OCI-LY7 (cell line): ENCODE results near the gene SNRNP48. TPM values are rescaled to one million over a fixed set of nuclear protein-coding genes. Genes with fewer than 3 reads are reported as not detected.

Source experiments
- BruUV-seq: library from RNA; stranded (reverse); fragments of 400-500 nt; replicated peaks from 2 replicates; lab custom pipeline; 2021; lab: Mats Ljungman, UMichigan
- CTCF ChIA-PET: fragments of 300-600 bp; sonication (Branson Sonifier 250); formaldehyde crosslinking; loops from one replicate; lab custom pipeline; 2022; ENCODE audit warnings: antibody characterized with exemption; ENCODE audit not compliant: unreplicated experiment; lab: Charles Lee
- POLR2A ChIA-PET: fragments of 300-600 bp; sonication (Branson Sonifier 250); formaldehyde crosslinking; loops from one replicate; lab custom pipeline; 2022; ENCODE audit warnings: antibody characterized with exemption; lab: Charles Lee
- DNase-seq: peaks from one replicate; pipeline ENCODE4 v3.0.0-alpha.2; 2015; ENCODE audit warnings: low spot score
- H2AFZ ChIP-seq: fragments of 200-600 bp; sonication (generic), shearing (Covaris generic); 2 replicates; pipeline ENCODE4 v1.6.1; 2014; ENCODE audit warnings: mild to moderate bottlenecking, antibody characterized with exemption, low read length, moderate library complexity
- H3K27ac ChIP-seq: fragments of 200-600 bp; sonication (generic); 2 replicates; pipeline ENCODE4 v1.5.1; 2014; ENCODE audit warnings: mixed run types, low read depth, mild to moderate bottlenecking, moderate library complexity, low read length, inconsistent platforms; ENCODE audit not compliant: poor library complexity, severe bottlenecking
- H3K36me3 ChIP-seq: fragments of 200-600 bp; sonication (generic); 2 replicates; pipeline ENCODE4 v1.6.1; 2014; ENCODE audit warnings: mild to moderate bottlenecking, antibody characterized with exemption, low read length, moderate library complexity, mixed read lengths; ENCODE audit not compliant: insufficient read depth
- H3K4me1 ChIP-seq: fragments of 200-600 bp; sonication (generic); 2 replicates; pipeline ENCODE4 v1.5.1; 2014; ENCODE audit warnings: mild to moderate bottlenecking, low read length; ENCODE audit not compliant: insufficient read depth, poor library complexity, severe bottlenecking
- H3K4me2 ChIP-seq: fragments of 200-600 bp; sonication (generic); 2 replicates; pipeline ENCODE4 v1.6.1; 2014; ENCODE audit warnings: mild to moderate bottlenecking, low read length
- H3K4me3 ChIP-seq: fragments of 200-600 bp; sonication (generic); 2 replicates; pipeline ENCODE4 v1.5.1; 2014; ENCODE audit warnings: mild to moderate bottlenecking, low read depth, low read length; ENCODE audit not compliant: poor library complexity, severe bottlenecking
- H3K79me2 ChIP-seq: fragments of 200-600 bp; sonication (generic); 2 replicates; pipeline ENCODE4 v1.6.1; 2016; ENCODE audit warnings: low read depth, mild to moderate bottlenecking, low read length, moderate library complexity, mixed read lengths; ENCODE audit not compliant: insufficient read depth
- H3K9me2 ChIP-seq: fragments of 200-600 bp; sonication (generic); 2 replicates; pipeline ENCODE4 v1.6.1; 2016; ENCODE audit warnings: mild to moderate bottlenecking, low read length, mixed read lengths; ENCODE audit not compliant: insufficient read depth
- H3K9me3 ChIP-seq: fragments of 200-600 bp; sonication (generic); 2 replicates; pipeline ENCODE4 v1.6.1; 2014; ENCODE audit warnings: mild to moderate bottlenecking, mixed run types, low read length, mixed read lengths
- H4K20me1 ChIP-seq: fragments of 200-600 bp; sonication (generic); 2 replicates; pipeline ENCODE4 v1.6.1; 2014; ENCODE audit warnings: mild to moderate bottlenecking, antibody characterized with exemption, low read length, moderate library complexity, mixed read lengths; ENCODE audit not compliant: insufficient read depth
- EZH2phosphoT487 ChIP-seq: fragments of 200-600 bp; sonication (generic); IDR thresholded peaks from 2 replicates; pipeline ENCODE4 v1.6.1; 2018; ENCODE audit warnings: low read depth, borderline replicate concordance, mild to moderate bottlenecking, mixed run types, antibody characterized with exemption, low read length, moderate library complexity, mixed read lengths
- intact Hi-C: fragments of 100-400 bp; cut with micrococcal nuclease; formaldehyde crosslinking; loops from one replicate; pipeline ENCODE4 v1.10.0; 2022; ENCODE audit not compliant: unreplicated experiment
- total RNA-seq, 2 experiments: library from RNA; depleted of rRNA in 1 of 2; stranded (reverse); fragments of >200 nt in 1 of 2; shearing (Covaris generic) in 1 of 2; gene quantifications; 2 replicates each; pipeline ENCODE4 v1.2.3, GENCODE V29; 2014 to 2022
- TF ChIP-seq, protein P1 (sequence below): fragments of 200-600 bp; sonication (generic); conservative IDR thresholded peaks from 2 replicates; pipeline ENCODE4 v1.5.1; 2014; ENCODE audit warnings: mild to moderate bottlenecking, antibody characterized with exemption, low read length, moderate library complexity, mixed read lengths

The SNRNP48 gene
- total RNA-seq, 2 experiments from 2014 or later: 24.1 to 30.2 TPM

DNA sequence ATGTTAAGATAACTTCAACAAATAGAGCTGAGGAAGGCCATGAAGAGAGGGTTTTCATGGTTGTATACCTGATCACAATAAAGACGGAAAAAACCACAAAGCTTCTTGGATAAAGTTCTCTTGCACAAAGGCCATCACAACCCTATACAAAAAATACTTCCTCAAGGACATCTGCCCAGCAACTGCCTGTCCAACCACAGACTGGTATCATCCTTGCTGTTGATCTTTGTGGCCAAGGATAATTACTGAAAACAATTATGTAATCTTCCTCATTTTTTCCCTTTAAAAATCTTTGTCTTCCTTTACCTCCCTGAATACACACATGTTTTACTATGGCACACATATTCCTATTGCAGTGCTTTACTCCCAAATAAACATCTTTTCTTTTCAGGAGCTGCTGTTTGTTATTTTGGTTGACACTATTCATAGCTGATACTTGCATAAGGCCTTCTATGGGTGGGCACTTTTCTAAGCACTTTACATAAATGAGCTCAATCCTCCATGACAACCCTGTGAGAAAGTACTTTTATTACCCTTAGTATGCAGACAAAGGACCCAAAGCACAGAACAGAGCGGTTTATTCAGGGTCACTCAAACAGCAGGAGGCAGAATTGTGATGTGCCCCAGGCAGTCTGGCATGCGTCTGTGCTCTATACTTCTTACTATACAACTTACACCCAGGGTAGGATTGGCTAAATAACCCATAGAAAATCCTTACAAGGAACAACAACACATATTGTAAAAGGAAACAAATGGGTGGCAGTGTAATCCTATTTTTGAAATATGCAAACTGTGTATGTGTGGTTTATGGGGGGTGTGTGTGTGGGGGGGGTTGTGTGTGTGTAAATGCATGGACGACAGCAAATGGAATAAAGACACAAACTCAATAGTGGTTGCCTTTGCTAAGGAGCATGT, 35.1 kb downstream of the SNRNP48 start:
- no peak for DNase-seq
- no peaks in the 10 kb centered on the region for H3K4me1 ChIP-seq
- H3K4me2 ChIP-seq: no peak overlapping the region
- H2AFZ ChIP-seq: no peak overlapping the region
- no peak overlapping the region for H3K4me3 ChIP-seq
- H4K20me1 ChIP-seq: no peaks in the 10 kb centered on the region
- intact Hi-C loops: no loop called here
- no peaks in the 10 kb centered on the region for H3K79me2 ChIP-seq
- no peaks in the 10 kb centered on the region for H3K9me2 ChIP-seq
- no TSS peak for BruUV-seq
- H3K36me3 ChIP-seq: no peaks in the 10 kb centered on the region
- H3K9me3 ChIP-seq: no peaks in the 10 kb centered on the region
- ChIA-PET POLR2A (no interaction called here), CTCF (no interaction called here)
- TF ChIP-seq, protein P1, sequence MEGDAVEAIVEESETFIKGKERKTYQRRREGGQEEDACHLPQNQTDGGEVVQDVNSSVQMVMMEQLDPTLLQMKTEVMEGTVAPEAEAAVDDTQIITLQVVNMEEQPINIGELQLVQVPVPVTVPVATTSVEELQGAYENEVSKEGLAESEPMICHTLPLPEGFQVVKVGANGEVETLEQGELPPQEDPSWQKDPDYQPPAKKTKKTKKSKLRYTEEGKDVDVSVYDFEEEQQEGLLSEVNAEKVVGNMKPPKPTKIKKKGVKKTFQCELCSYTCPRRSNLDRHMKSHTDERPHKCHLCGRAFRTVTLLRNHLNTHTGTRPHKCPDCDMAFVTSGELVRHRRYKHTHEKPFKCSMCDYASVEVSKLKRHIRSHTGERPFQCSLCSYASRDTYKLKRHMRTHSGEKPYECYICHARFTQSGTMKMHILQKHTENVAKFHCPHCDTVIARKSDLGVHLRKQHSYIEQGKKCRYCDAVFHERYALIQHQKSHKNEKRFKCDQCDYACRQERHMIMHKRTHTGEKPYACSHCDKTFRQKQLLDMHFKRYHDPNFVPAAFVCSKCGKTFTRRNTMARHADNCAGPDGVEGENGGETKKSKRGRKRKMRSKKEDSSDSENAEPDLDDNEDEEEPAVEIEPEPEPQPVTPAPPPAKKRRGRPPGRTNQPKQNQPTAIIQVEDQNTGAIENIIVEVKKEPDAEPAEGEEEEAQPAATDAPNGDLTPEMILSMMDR: no peak
- TF ChIP-seq EZH2phosphoT487: no peak
- H3K27ac ChIP-seq: no peak overlapping the region

DNA sequence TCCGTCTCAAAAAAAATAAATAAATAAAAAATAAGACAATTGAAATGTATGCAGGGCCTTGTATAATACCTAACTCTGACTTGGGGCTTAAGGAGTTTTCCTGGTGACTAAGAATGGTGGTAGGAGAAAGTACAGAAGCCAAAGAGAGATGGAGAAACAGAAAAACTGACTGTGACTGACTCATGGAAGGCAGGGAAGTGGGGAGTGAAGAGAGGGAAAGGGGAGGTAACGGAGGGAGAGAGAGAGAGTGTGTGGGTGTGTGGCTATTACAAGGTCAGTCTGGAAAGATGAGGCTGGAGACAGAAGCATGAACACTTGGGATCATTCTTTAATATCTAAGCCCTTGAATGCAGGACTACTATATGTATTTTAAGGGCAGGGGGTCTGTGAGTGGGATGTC, 38.5 kb downstream of the SNRNP48 start:
- ChIA-PET CTCF (no interaction called here), POLR2A (no interaction called here)
- no peak for DNase-seq
- Histone ChIP-seq H3K9me2 (no peaks in the 10 kb centered on the region), H4K20me1 (no peaks in the 10 kb centered on the region), H3K4me1 (no peaks in the 10 kb centered on the region), H3K36me3 (no peaks in the 10 kb centered on the region), H3K4me3 (no peak overlapping the region), H2AFZ (no peak overlapping the region), H3K79me2 (no peaks in the 10 kb centered on the region), H3K4me2 (no peak overlapping the region), H3K9me3 (no peaks in the 10 kb centered on the region), H3K27ac (no peak overlapping the region)
- no peak for TF ChIP-seq EZH2phosphoT487
- TF ChIP-seq, protein P1: no peak
- no TSS peak for BruUV-seq
- intact Hi-C loops: no loop called here

DNA sequence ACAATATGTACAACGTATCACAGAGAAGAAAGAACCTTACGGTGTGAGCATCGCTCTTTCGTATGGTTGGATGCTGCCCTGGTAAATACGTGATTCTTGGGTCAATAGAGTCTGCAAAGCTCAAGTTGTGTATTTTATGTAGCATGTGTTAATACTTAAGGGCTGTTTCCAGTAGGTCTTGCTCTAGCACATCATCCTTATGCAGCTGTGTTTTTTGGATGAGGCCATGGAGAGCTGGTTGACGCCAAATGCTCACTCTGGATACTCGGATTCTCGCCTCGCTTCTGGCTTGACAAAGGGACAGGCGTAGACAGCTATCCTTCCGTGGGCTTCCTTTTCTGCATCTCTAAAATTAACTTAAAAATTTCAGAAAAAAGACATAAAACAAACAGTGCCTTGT, 38.9 kb downstream of the SNRNP48 start:
- H3K27ac ChIP-seq: no peak overlapping the region
- H2AFZ ChIP-seq: no peak overlapping the region
- ChIA-PET CTCF (no interaction called here), POLR2A (no interaction called here)
- no peaks in the 10 kb centered on the region for H3K9me3 ChIP-seq
- H3K9me2 ChIP-seq: no peaks in the 10 kb centered on the region
- H3K36me3 ChIP-seq: no peaks in the 10 kb centered on the region
- no peaks in the 10 kb centered on the region for H3K79me2 ChIP-seq
- intact Hi-C loops: no loop called here
- TF ChIP-seq EZH2phosphoT487: no peak
- TF ChIP-seq, protein P1: no peak
- no TSS peak for BruUV-seq
- H3K4me1 ChIP-seq: no peaks in the 10 kb centered on the region
- no peaks in the 10 kb centered on the region for H4K20me1 ChIP-seq
- DNase-seq: no peak
- no peak overlapping the region for H3K4me2 ChIP-seq
- no peak overlapping the region for H3K4me3 ChIP-seq
